K562 (cell line): Measurements from ENCODE around the gene RHD. TPM values are rescaled to one million over a fixed set of nuclear protein-coding genes. Genes with fewer than 3 reads are reported as not detected.

Source experiments
- ATF6 ChIP-seq: sonication (generic); formaldehyde crosslinking; IDR thresholded peaks from 2 replicates; pipeline ENCODE4 v1.4.0; 2020; ENCODE audit warnings: mild to moderate bottlenecking, missing genetic modification reagents
- COPS2 ChIP-seq: fragments of 450-650 bp; conservative IDR thresholded peaks from 2 replicates; pipeline ENCODE4 v1.6.1; 2016; ENCODE audit warnings: mild to moderate bottlenecking, moderate library complexity
- CREM ChIP-seq: IDR thresholded peaks from 2 replicates; pipeline ENCODE4 v1.6.1; 2014; ENCODE audit warnings: antibody characterized with exemption, low read depth
- DDX20 ChIP-seq: fragments of 450-650 bp; IDR thresholded peaks from 2 replicates; pipeline ENCODE4 v1.6.1; 2016; ENCODE audit warnings: missing genetic modification characterization, low read depth, mild to moderate bottlenecking, missing compliant biosample characterization, moderate library complexity
- HMGN3 ChIP-seq: IDR thresholded peaks from 2 replicates; pipeline ENCODE4 v1.6.1; 2011; ENCODE audit warnings: borderline replicate concordance, low read depth, mild to moderate bottlenecking, mixed read lengths, low read length; ENCODE audit not compliant: insufficient read length; ENCODE audit errors: extremely low read depth
- KDM1A ChIP-seq, 2 experiments: fragments of 450-650 bp; IDR thresholded peaks; 2 replicates each; pipeline ENCODE4 v1.6.1; 2016; ENCODE audit warnings: mild to moderate bottlenecking in 2 of 2
- LCOR ChIP-seq: sonication (generic); formaldehyde crosslinking; IDR thresholded peaks from 2 replicates; pipeline ENCODE4 v1.8.0; 2022; ENCODE audit warnings: mild to moderate bottlenecking, missing genetic modification reagents
- MCM7 ChIP-seq, 2 experiments: fragments of 450-650 bp; IDR thresholded peaks; 2 replicates each; pipeline ENCODE4 v1.6.1; 2016 to 2018
- MYC ChIP-seq, 2 experiments: fragments of 250-450 bp in 1 of 2; sonication (Bioruptor Pico) in 1 of 2; IDR thresholded peaks; 2 replicates each; pipeline versions ENCODE4 v1.5.1 to v1.6.1; 2012 to 2021; ENCODE audit warnings: low read depth in 2 of 2, borderline replicate concordance in 1 of 2, improper control_type of control experiment in 1 of 2, low read length in 1 of 2, mild to moderate bottlenecking in 1 of 2, moderate library complexity in 1 of 2
- NFXL1 ChIP-seq: fragments of 450-650 bp; formaldehyde crosslinking; IDR thresholded peaks from 2 replicates; pipeline ENCODE4 v1.4.0; 2021; ENCODE audit warnings: mild to moderate bottlenecking
- POU5F1 ChIP-seq: fragments of 150-350 bp; IDR thresholded peaks from 2 replicates; pipeline ENCODE4 v1.6.1; 2014; ENCODE audit warnings: borderline replicate concordance, low read length, low read depth, mild to moderate bottlenecking; ENCODE audit not compliant: partially characterized antibody
- PYGO2 ChIP-seq: fragments of 450-650 bp; IDR thresholded peaks from 2 replicates; pipeline ENCODE4 v1.6.1; 2016; ENCODE audit warnings: mild to moderate bottlenecking, missing genetic modification characterization, moderate library complexity, missing compliant biosample characterization
- SRF ChIP-seq, 2 experiments: fragments of 250-450, 450-650 bp in 1 of 2; sonication (Bioruptor Pico) in 1 of 2; sonication (generic) in 1 of 2; formaldehyde crosslinking; IDR thresholded peaks; 2 replicates each; pipeline versions ENCODE4 v1.5.0 to v1.5.1; 2020 to 2022; ENCODE audit warnings: mild to moderate bottlenecking in 1 of 2, missing genetic modification reagents in 1 of 2
- STAT5A ChIP-seq: IDR thresholded peaks from 2 replicates; pipeline ENCODE4 v1.6.1; 2012; ENCODE audit warnings: low read length, inconsistent platforms, borderline replicate concordance
- SUPT5H ChIP-seq: fragments of 450-650 bp; IDR thresholded peaks from 2 replicates; pipeline ENCODE4 v1.6.1; 2016
- TAL1 ChIP-seq: fragments of 450-650 bp; IDR thresholded peaks from 2 replicates; pipeline ENCODE4 v1.6.1; 2016; ENCODE audit warnings: mild to moderate bottlenecking
- TEAD1 ChIP-seq, 2 experiments: fragments of 450-650 bp in 1 of 2; sonication (generic) in 1 of 2; formaldehyde crosslinking; IDR thresholded peaks; 2 replicates each; pipeline versions ENCODE4 v1.4.0 to v1.8.0; 2020 to 2022; ENCODE audit warnings: mild to moderate bottlenecking in 2 of 2, missing genetic modification reagents in 1 of 2
- ZBTB17 ChIP-seq: fragments of 450-650 bp; formaldehyde crosslinking; IDR thresholded peaks from 2 replicates; pipeline ENCODE4 v1.4.0; 2020; ENCODE audit warnings: mild to moderate bottlenecking
- ZBTB43 ChIP-seq: sonication (generic); formaldehyde crosslinking; IDR thresholded peaks from 2 replicates; pipeline ENCODE4 v1.8.0; 2023; ENCODE audit warnings: mild to moderate bottlenecking, missing genetic modification reagents
- ZFP36 ChIP-seq: fragments of 150-350 bp; IDR thresholded peaks from 2 replicates; pipeline ENCODE4 v1.6.1; 2018; ENCODE audit warnings: low read length, low read depth; ENCODE audit not compliant: partially characterized antibody
- ZNF280A ChIP-seq: fragments of 450-650 bp; IDR thresholded peaks from 2 replicates; pipeline ENCODE4 v1.6.1; 2018; ENCODE audit warnings: mild to moderate bottlenecking, low read depth; ENCODE audit not compliant: partially characterized antibody
- ZNF311 ChIP-seq: fragments of 250-450 bp; sonication (Bioruptor Pico); IDR thresholded peaks from 2 replicates; pipeline ENCODE4 v1.4.0; 2020; ENCODE audit warnings: mild to moderate bottlenecking, moderate library complexity
- ZNF445 ChIP-seq: fragments of 250-450 bp; sonication (Bioruptor Pico); IDR thresholded peaks from 2 replicates; pipeline ENCODE4 v1.4.0; 2020; ENCODE audit warnings: low read depth, mild to moderate bottlenecking, moderate library complexity
- ZNF830 ChIP-seq: fragments of 250-450 bp; sonication (Bioruptor Pico); IDR thresholded peaks from 2 replicates; pipeline ENCODE4 v1.5.0; 2021; ENCODE audit warnings: mild to moderate bottlenecking
- polyA plus RNA-seq, 8 experiments: library from polyadenylated mRNA; depleted of rRNA in 4 of 8; stranded (reverse) in 5 of 8; unstranded in 3 of 8; fragments of >200 nt; fragmentation: Nextera tagmentation in 2 of 8; fragmentation: Illumina TruSeq in 1 of 8; extraction: Ambion mirVana in 2 of 8; extraction: Trizol in 1 of 8; gene quantifications; 2 replicates each; pipeline versions ENCODE4 v1.2.1 to v1.2.3, GENCODE V29; 2011 to 2014; ENCODE audit warnings: inconsistent platforms in 1 of 8, missing spikeins in 1 of 8
- total RNA-seq, 7 experiments: library from RNA; depleted of rRNA in 6 of 7; stranded (reverse); fragments of >200 nt in 6 of 7; fragmentation: Illumina TruSeq in 2 of 7; extraction: Trizol in 2 of 7; gene quantifications; 2 replicates each; pipeline versions ENCODE4 v1.2.1 to v1.2.3, GENCODE V29; 2011 to 2021; ENCODE audit warnings: low replicate concordance in 1 of 7

The RHD gene
- total and polyA plus RNA-seq, 9 of the 15 experiments (the other 6 are each of a cell fraction or from before 2014, with no cell fraction given) = 8.8 to 32.4 (median 15.0) TPM

GRCh38 chr1:25239681-25240541, 32.4 kb upstream of the RHD start (continued):
- TF ChIP-seq ZBTB43 (no peak), SRF (CRISPR knock-in tag; IDR thresholded peaks at IDR 0.05) (no peak; a peak in 2 of 4 replicates), CREM (peak; percentile 81), NFXL1 (CRISPR knock-in tag) (peak; percentile 24; the same call in 1 of the 2 replicates), ZNF311 (CRISPR knock-in tag) (no peak), ZNF830 (no peak), TAL1 (0 out of 2 replicates have a peak, but pooled peaks have one; percentile 2), SUPT5H (peak; percentile 87), ZFP36 (peak; percentile 3), TEAD1 (CRISPR knock-in tag; IDR thresholded peaks at IDR 0.05) (peak in 1 of 2 experiments; percentile 62; a peak in 1 of 4 replicates), COPS2 (no peak), LCOR (CRISPR knock-in tag) (peak; percentile 46; the same call in 1 of the 2 replicates), KDM1A (IDR thresholded peaks at IDR 0.05) (no peak), MYC (IDR thresholded peaks at IDR 0.05; ENCODE audit: low read depth, low read length) (no peak; the same call in 1 of the 2 replicates), MYC (CRISPR knock-in tag; IDR thresholded peaks at IDR 0.05; ENCODE audit: borderline replicate concordance, low read depth) (no peak), STAT5A (no peak), ZBTB17 (CRISPR knock-in tag) (peak; percentile 72), ATF6 (CRISPR knock-in tag) (no peak), POU5F1 (no peak), DDX20 (tag) (no peak), ZNF445 (CRISPR knock-in tag) (no peak), HMGN3 (peak; percentile 90), ZNF280A (no peak), PYGO2 (tag) (no peak), MCM7 (IDR thresholded peaks at IDR 0.05) (no peak)
